CD4-positive, alpha-beta T cell treated with Interleukin-17A for 4 hours (primary cell): ENCODE measurements around the gene CLBA1.
"Not testable (repeated sequence)": the region's sequence is repeated elsewhere in the genome, so short reads cannot be mapped to it uniquely, and the experiment has no call there.

Experiments
- DNase-seq: peaks from one replicate; pipeline ENCODE4 v3.0.0-alpha.2; 2020; ENCODE audit warnings: mixed read lengths

CLBA1 gene

DNA sequence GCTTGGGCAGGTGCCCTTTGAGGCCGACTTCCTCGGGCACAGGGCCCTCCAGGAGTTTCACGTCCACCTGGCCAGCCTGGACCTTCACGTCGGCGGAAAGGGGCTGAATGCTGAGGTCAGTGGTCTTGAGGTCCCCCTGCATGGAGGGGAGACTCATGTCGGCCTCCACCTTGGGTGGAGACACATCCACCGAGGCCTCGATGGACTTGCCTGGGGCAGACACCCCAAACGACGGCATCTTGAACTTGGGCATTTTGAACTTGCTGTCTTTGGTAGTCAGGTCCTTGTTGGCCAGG, 36.9 kb upstream of the CLBA1 start:
- no peak for DNase-seq

DNA sequence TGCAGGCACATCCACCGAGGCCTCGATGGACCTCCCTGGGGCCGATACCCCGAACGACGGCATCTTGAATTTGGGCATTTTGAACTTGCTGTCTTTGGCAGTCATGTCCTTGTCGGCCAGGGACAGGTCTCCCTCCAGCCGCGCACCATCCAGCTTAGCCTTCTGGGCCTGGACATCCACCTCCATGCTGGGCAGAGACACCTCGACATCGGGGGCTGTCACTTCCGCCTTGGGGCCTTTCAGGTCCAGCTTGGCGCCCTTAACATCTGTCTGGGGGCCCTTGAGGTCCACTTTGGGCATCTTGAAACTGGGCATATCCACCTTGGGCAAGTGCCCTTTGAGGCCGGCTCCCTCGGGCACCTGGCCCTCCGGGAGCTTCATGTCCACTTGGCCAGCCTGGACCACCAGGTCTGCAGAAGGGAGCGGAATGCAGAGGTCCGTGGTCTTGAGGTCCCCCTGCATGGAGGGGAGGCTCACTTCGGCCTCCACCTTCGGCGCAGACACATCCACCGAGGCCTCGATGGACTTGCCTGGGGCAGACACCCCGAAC, 36.1 kb upstream of the CLBA1 start:
- not testable (repeated sequence) for DNase-seq

DNA sequence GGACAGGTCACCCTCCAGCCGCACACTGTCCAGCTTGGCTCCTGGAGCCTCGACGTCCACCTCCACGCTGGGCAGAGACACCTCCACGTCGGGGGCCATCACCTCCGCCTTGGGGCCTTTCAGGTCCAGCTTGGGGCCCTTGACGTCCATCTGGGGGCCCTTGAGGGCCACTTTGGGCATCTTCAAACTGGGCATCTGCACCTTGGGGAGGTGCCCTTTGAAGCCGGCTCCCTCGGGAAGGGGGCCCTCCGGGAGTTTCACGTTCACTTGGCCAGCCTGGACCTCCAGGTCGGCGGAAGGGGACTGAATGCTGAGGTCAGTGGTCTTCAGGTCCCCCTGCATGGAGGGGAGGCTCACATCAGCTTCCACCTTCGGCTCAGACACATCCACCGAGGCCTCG, 35.6 kb upstream of the CLBA1 start:
- no peak for DNase-seq

DNA sequence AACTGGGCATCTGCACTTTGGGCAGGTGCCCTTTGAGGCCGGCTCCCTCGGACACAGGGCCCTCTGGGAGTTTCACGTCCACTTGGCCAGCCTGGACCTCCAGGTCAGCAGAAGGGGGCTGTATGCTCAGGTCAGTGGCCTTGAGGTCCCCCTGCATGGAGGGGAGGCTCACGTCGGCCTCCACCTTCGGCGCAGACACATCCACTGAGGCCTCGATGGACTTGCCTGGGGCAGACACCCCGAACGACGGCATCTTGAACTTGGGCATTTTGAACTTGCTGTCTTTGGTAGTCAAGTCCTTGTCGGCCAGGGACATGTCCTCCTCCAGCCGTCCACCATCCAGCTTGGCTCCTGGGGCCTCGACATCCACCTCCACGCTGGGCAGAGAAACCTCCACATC, 34.9 kb upstream of the CLBA1 start:
- not testable (repeated sequence) for DNase-seq

DNA sequence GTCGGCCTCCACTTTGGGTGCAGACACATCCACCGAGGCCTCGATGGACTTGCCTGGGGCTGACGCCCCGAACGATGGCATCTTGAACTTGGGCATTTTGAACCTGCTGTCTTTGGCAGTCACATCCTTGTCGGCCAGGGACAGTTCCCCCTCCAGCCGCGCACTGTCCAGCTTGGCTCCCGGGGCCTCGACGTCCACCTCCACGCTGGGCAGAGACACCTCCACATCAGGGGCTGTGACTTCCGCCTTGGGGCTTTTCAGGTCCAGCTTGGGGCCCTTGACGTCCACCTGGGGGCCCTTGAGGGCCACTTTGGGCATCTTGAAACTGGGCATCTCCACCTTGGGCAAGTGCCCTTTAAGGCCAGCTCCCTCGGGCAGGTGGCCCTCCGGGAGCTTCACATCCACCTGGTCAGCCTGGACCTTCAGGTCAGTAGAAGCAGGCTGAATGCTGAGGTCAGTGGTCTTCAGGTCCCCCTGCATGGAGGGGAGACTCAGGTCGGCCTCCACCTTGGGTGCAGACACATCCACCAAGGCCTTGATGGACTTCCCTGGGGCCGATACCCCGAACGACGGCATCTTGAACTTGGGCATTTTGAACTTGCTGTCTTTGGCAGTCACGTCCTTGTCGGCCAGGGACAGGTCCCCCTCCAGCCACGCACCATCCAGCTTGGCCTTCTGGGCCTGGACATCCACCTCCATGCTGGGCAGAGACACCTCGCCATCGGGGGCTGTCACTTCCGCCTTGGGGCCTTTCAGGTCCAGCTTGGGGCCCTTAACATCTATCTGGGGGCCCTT, 33.5 kb upstream of the CLBA1 start:
- DNase-seq: not testable (repeated sequence)

DNA sequence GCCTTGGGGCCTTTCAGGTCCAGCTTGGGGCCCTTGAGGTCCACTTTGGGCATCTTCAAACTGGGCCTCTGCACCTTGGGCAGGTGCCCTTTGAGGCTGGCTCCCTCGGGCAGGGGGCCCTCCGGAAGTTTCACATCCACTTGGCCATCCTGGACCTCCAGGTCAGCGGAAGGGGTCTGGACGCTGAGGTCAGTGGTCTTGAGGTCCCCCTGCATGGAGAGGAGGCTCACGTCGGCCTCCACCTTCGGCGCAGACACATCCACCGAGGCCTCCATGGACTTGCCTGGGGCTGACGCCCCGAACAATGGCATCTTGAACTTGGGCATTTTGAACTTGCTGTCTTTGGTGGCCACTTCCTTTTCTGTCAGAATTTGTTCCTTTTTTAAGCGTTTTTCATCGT, 32.5 kb upstream of the CLBA1 start:
- DNase-seq: no peak

DNA sequence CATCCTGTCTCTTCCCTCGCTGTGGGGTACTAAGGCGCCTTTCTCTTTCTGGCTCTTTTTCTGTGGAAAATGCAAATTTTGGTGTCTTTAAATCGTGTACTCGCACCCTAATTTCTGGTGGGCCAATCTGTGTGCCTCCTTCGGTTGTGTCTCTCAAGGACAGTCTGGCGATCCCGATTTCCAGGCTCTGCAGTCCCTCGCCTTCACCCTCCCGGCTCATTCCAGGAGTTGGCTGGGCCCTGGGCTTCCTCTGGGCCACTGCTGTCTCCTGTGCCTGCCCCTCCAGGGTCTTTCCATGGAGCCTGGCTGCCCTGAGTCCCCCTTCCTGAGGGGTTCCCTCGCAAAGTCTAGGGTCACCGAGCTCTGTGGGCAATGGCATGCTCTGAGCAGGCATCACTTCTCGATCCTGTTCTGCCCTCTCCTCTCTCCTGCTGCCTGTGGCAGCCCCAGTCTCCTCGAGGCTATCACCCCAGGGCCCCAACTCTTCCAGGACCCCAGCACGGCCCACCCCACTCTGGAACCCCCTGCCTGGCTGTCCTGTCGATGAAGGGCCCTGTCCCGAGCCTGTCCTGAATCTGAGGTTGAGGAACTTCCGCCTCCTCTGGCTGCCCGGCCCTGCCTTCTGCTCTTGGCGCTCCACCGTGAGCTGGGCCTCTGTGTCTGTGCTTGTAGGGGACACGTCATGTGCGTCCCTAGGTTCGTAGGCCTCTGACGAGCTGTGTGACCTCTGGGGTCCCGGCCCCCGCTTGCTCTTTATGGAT, 31.5 kb upstream of the CLBA1 start:
- DNase-seq: no peak

DNA sequence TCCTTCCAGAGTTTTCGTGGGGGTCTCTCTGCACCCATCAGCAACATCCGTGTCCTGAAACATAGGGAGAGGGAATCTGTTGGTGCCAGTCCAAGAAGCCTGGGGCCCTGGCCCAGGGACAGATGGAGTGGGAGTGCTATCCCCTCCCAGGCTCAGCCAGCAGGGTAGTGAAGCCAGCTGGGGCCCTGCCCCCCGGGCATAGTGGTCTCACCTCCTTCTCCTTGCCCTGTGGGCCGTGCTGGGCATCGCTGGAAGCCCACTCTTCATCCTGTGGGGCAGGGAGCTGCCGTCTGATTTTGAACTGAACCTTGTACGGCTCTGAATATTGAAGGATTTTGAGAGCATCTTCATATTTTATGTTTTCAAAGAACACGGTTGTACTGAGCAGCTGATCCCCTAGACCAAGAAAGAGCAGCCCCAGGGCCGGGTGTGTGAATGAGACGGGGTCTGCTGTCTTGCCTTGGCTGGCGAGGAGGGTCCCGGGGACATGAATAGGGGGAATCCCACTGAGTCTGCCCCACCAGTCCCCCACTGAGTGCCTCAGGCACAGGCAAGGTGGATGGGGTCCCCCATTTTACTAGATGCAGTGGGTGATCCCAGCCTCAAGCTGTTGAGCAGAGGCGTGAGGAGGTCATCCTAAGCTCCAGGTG, 30.7 kb upstream of the CLBA1 start:
- no peak for DNase-seq

DNA sequence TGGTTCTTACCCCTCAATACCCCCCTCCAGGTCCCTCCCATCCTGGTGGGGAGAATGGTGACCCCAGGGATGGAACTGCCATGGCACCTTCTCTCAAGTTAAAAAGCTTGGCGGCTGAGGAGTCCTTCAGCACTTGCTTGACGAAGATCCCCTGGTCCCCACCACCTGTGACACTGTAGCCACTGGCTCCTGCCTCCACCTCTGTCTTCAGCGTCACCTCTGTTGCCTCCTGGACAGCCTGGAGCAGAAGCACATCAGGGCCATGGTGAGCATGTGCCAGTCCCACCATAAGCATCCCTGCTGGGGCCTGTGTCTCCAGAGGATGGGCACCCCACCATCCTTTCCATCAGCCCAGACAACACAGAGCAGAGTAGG, 30.2 kb upstream of the CLBA1 start:
- no peak for DNase-seq

DNA sequence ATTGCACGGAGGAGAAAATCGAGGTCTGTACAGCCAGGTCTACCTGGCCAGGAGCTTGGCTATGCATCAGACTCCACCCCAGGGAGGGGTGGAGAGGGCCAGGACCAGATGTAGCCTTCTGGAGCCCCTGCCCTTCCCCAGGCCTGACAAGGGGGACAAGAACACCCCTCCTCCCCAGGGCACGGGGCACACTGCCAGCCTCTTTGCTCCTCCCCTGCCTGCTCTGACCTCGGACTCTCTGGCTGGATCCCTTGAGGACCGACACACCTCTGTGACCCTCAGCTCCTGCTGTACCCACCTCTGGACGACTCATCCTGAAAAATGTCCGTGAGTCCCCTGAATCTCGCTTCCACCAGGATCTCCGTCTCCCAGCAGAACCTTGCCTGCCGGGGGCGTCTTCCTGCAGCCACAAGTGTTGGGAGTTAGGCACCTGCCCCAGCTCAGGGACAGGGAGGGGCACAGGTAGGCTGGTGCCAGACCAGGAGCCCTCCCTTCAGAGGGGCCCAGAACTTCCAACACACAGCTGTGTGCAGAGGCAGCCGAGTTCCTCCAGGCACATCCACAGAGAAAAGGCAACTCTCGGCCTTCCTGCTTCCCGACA, 29.2 kb upstream of the CLBA1 start:
- no peak for DNase-seq

DNA sequence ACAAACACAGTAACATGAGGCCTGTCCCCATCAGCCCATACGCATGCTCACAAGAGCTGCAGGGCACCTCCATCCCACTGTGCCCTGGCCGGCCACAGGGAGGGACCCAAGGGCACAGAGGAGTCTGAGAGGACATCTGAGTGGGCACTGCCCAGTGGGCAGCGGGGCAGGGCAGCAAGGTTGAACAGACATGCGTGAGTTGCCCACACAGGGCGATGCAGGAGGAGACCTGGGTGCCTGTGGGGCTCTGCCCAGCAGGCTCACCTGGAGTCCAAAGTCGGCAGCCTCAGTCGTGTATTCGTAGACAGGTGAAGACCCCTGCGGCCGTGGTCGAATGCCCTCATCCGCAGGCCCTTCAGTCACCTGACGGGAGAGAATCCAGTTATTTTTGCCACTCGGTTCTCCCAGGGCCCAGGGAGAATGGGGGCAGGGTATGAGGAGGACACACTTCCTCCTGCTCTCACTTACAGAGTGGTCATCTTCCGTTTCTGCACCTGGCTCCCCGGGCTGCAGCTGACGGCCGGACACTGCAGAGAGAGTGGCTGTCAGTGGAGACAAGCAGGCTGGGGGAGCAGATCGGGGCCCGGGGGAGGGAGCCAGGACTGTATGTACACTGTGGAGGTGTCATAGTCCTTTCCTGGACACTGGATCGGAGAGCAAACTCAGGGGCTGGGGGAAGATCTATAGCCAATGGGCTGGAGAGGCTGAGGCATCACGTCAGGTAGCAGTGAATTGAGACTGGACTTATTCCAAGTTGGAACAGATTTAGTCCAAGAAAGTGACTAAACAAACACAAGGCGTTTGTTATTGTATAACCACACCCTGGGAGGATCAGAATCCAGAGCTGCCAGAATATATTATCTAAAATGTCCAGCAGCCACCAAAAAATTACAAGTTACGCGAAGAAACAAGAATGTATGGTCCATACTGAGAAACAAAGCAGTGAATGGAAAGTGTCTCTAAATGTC, 28.2 kb upstream of the CLBA1 start:
- no peak for DNase-seq

DNA sequence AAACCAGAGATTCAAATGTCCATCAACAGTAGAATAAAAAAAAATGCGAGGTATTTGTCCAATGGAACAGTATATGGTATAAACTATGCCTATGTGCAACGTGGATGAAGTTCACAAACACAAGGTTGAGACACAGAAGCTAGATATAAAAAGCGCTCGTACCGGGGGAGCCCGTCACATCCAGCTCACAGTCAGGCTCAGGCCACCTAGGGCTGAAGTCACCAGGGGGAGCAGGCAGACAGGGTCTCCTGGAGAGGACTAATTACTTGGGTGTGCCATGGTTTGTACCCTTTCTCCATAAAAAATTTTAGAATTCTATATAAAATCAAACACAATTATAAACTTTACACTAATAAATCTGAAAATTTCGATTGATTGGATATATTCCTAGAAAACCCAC, 21.0 kb upstream of the CLBA1 start:
- no peak for DNase-seq

DNA sequence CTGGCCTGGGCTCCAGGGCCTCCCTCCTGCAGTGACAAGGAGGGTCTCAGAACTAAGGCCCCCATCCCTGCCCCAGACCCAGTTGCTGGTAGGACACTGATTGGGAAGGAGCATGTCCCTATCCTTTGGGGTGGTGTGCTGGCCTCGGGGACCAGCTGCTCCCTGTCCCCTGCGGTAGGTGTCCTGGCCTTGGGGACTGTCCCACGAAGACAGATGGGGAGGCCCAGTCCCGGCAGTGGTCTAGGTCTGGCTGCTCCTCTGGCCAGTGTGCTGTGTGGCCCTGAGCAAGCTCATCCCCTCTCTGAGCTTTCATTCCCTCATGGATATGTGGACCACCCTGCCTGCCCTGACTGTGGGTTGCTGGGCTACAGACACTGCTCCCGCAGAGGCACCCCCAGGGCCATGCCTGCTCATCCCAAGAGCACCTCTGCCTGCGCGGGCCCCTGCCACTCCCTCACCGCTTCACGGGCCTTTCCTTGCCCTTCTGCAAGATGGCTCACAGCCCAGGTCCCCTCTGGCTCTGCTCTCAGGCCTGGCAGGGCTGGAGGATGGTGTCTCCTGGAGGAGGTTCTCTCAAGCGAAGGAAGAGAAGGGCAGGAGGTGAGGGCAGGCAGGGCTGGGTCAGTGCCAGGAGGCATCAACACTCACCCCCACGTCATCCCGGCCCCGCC, 19.9 kb upstream of the CLBA1 start:
- no peak for DNase-seq

DNA sequence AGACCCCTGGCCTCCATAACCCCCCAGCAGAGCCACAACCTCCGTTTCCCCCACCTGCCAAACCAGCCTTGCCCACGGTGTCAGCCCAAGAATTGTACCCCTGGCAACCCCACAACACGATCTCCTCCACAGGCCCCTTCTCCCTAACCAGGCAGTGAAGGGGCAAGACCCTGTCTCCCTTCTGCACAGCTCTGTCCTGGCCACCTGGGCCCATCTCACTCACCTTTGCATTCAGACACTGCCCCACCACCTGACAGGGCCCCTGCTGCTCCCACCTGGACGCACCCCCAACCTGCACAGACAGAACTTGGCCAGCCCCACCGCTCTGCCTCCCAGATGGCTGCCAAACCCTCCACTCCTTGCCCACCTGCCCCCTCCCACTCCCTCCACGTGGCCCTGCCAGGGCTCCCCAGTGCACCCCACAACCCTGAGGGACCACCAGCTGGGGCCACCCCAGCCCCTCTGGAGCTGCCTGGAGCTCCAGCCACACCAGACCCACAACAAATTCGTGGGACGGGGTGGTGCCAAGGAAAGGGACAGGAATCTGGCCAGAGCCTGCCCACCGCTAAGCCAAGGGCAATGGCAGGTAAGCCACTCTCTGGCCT, 19.2 kb upstream of the CLBA1 start:
- no peak for DNase-seq

DNA sequence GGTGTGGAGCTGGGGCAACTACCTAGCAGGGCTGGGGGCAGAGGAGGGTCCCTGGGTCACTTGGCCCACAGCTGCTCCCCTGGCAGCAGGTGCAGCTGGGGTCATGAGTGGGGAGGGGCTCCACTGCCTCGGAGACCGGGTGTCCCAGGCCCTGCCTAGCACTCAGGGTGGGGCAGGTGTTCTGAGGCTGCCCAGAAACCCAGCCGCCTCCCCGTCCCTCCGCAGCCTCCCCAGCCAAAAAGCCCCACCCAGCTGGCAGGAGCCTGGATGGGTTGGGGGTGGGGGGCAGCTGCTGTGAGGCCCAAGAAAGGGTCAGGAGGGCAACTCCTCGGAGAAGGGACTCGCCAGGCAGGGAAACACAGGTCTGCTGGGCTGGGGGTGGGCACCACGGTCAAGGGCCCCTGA, 18.6 kb upstream of the CLBA1 start:
- DNase-seq: no peak

DNA sequence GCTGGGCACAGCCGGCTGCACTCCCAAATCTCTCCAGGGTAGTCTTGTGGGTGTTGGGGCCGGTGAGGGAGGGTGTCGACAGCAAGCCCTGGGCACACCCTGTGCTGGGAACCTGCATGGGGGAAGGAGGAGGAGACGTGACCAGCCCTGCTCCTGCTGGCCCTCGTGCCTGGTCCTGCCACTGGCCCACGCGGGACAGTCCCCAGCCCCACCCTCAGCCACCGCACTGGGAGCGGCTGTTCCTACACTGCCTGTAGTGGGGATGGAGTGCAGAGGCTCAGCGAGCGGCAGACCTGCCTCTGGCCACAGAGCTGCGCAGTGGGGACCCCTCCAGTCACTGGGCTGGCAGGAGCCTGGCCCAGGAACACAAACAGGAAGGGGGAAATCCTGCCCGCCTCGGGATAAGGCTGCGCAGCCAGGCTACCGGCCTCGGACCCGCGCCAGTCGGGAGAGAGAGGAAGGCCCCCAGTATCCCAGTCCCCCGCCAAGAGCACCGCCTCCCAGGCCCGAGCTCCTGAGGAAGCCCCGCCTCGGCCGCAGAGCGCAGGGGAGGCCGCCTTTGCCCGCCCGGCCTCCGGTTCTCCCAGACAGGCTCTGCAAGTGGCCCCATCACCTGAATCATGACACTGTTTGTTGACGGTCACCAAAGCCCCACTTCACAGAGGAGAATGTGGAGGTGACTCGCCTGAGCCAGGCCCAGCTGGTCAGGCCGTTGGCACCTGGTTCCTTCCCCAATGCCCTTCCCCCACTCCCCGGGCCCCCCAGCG, 18.0 kb upstream of the CLBA1 start:
- DNase-seq: no peak

DNA sequence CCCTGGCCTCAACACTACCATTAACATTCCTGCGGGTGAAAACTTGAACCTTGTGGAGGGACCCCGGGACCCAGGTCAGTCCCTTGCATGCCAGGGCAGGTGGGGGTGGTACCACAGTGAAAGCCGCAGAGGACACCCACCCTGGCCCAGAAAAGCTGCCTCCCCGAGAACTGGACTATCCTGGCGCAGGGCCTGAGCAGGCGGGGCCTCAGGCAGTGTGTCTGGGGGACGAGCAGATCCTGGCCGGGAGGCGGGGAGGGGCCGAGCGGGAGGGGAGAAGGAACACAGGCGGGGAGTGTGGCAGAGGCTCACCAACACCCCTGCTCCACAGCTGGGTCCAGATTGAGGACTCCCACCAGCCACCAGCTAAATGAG, 17.4 kb upstream of the CLBA1 start:
- no peak for DNase-seq

DNA sequence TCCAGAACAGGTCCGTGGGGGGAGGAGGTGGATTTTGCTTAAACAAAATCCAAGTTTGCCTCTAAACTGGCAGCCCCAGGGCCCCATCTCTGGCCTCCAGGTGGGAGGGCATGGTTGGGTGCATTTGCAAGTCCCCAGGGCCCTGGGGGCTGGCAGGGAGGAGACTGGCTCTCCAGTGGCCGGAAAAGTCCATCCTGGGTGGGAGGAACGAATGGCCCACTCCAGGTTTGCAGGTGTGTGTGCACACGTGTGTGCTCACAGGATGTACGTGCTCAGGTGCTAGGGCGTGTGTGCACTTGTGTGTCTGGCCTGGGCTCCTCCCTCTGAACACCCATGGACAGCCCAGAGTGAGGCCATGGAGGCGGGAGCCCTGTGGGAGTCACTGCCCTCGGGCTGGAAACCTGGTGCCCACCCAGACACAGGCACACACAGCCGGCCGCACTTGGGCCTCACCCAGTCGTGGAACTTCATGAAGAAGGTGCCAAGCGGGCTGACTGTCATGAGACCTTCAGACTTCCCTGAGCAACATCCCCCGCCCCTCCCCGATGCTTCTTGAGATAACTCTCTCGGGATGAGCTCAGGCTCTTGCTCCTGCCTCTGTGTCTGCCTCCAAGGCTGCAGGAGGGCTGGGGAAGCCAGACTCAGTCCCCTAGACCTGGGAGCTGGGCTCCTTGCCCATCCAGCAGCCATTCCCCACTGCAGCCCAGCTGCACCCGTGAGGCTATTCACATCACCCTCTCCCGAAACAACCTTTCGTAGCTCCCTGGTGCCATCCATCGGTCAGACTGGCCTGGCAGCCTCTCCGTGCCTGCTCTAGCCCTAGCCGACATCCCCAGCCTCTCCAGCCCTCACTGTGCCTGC, 16.8 kb upstream of the CLBA1 start:
- DNase-seq: no peak

DNA sequence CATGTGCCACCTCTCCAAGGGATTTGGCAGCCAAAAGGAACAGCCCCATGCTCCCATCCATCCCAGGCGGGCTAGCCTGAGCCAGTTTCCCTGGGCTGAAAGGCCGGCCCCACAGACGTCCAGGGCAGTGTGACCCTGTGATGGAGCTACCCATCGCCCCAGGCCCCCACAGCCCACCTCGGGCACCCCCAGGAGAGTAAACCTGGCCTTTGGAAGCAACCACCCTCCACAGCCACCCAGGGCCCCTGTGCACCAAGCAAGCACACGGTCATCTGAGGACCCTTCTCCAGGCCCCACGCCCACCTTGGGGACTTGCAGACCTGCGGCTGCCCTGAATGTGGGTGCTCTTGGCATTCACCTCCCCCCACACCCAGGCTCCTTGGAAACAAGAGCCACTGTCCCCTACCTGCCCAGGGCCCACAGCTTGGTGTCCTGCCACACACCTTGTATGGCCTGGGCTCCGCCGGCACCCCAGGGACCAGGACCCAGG, 15.8 kb upstream of the CLBA1 start:
- no peak for DNase-seq
